OCI-LY1 (cell line): ENCODE results near the gene ARHGEF37.

Source experiments
- H2AFZ ChIP-seq: fragments of 200-600 bp; sonication (generic), shearing (Covaris generic); 2 replicates; pipeline ENCODE4 v1.6.0; 2014; ENCODE audit warnings: antibody characterized with exemption, mild to moderate bottlenecking, low read length
- H3F3A ChIP-seq: fragments of 200-600 bp; sonication (generic), shearing (Covaris generic); 2 replicates; pipeline ENCODE4 v1.6.0; 2014; ENCODE audit warnings: mild to moderate bottlenecking, antibody characterized with exemption, low read length, moderate library complexity; ENCODE audit not compliant: insufficient read depth
- H3K27ac ChIP-seq: fragments of 200-600 bp; sonication (generic); 2 replicates; pipeline ENCODE4 v1.5.1; 2014; ENCODE audit warnings: low read length, mixed run types, mild to moderate bottlenecking, low read depth; ENCODE audit not compliant: poor library complexity, severe bottlenecking
- H3K27me3 ChIP-seq: fragments of 200-600 bp; sonication (generic); 2 replicates; pipeline ENCODE4 v1.6.0; 2014; ENCODE audit warnings: antibody characterized with exemption, mild to moderate bottlenecking, low read length, moderate library complexity; ENCODE audit not compliant: insufficient read depth
- H3K36me3 ChIP-seq: fragments of 200-600 bp; sonication (generic); 2 replicates; pipeline ENCODE4 v1.6.1; 2014; ENCODE audit warnings: mild to moderate bottlenecking, antibody characterized with exemption, low read length, moderate library complexity, mixed read lengths; ENCODE audit not compliant: insufficient read depth
- H3K4me1 ChIP-seq: fragments of 200-600 bp; sonication (generic); 2 replicates; pipeline ENCODE4 v1.5.1; 2014; ENCODE audit warnings: mild to moderate bottlenecking, low read length, moderate library complexity; ENCODE audit not compliant: insufficient read depth, severe bottlenecking
- H3K4me2 ChIP-seq: fragments of 200-600 bp; sonication (generic), shearing (Covaris generic); 2 replicates; pipeline ENCODE4 v1.6.1; 2014; ENCODE audit warnings: low read length
- H3K4me3 ChIP-seq: fragments of 200-600 bp; sonication (generic); 2 replicates; pipeline ENCODE4 v1.5.1; 2014; ENCODE audit warnings: low read length, low read depth, mild to moderate bottlenecking, mixed read lengths; ENCODE audit not compliant: poor library complexity, severe bottlenecking
- H3K79me2 ChIP-seq: fragments of 200-600 bp; shearing (Covaris generic); 2 replicates; pipeline ENCODE4 v1.6.1; 2016; ENCODE audit warnings: mixed run types, low read length, mixed read lengths; ENCODE audit not compliant: insufficient read depth
- H3K9ac ChIP-seq: fragments of 200-600 bp; sonication (generic), shearing (Covaris generic); 2 replicates; pipeline ENCODE4 v1.6.1; 2014; ENCODE audit warnings: mild to moderate bottlenecking, low read length, mixed read lengths
- H3K9me2 ChIP-seq: fragments of 200-600 bp; sonication (generic), shearing (Covaris generic); 2 replicates; pipeline ENCODE4 v1.6.1; 2014; ENCODE audit warnings: low read depth, mild to moderate bottlenecking, low read length, mixed read lengths
- H3K9me3 ChIP-seq: fragments of 200-600 bp; shearing (Covaris generic); 2 replicates; pipeline ENCODE4 v1.6.1; 2014; ENCODE audit warnings: low read length, mixed read lengths
- H4K20me1 ChIP-seq: fragments of 200-600 bp; sonication (generic), shearing (Covaris generic); 2 replicates; pipeline ENCODE4 v1.6.0; 2016; ENCODE audit warnings: mild to moderate bottlenecking, low read length; ENCODE audit not compliant: insufficient read depth
- EZH2 ChIP-seq: fragments of 200-600 bp; sonication (generic), shearing (Covaris generic); IDR thresholded peaks from 2 replicates; pipeline ENCODE4 v1.8.0; 2017; ENCODE audit warnings: borderline replicate concordance, mixed run types, mild to moderate bottlenecking, antibody characterized with exemption, low read length, moderate library complexity, mixed read lengths
- TF ChIP-seq, protein P1 (sequence below): fragments of 200-600 bp; sonication (generic), shearing (Covaris generic); IDR thresholded peaks from 2 replicates; pipeline ENCODE4 v1.5.1; 2017; ENCODE audit warnings: mild to moderate bottlenecking, antibody characterized with exemption, low read length, moderate library complexity, mixed read lengths

ARHGEF37 gene

DNA sequence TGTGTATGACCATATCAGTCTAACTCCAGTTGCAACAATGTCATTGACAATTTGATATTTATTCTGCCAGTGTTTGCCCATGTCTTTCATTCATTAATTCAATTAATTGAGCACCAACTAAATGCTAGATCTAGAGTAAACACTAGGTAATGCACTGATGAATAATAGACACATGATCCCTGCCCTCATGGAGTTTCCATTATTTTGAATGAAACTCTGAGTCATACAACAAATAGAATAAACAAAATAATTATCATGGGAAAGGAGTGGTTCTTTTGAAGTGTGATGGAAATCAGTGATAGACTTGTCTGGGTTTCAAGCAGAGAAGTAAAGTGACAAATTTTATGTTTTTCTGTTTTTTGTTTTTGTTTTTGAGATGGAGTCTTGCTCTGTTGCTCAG is 4.6 kb downstream of the ARHGEF37 start:
- no peak overlapping the region for H2AFZ ChIP-seq
- TF ChIP-seq, protein P1, sequence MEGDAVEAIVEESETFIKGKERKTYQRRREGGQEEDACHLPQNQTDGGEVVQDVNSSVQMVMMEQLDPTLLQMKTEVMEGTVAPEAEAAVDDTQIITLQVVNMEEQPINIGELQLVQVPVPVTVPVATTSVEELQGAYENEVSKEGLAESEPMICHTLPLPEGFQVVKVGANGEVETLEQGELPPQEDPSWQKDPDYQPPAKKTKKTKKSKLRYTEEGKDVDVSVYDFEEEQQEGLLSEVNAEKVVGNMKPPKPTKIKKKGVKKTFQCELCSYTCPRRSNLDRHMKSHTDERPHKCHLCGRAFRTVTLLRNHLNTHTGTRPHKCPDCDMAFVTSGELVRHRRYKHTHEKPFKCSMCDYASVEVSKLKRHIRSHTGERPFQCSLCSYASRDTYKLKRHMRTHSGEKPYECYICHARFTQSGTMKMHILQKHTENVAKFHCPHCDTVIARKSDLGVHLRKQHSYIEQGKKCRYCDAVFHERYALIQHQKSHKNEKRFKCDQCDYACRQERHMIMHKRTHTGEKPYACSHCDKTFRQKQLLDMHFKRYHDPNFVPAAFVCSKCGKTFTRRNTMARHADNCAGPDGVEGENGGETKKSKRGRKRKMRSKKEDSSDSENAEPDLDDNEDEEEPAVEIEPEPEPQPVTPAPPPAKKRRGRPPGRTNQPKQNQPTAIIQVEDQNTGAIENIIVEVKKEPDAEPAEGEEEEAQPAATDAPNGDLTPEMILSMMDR, result no peak
- TF ChIP-seq EZH2, result no peak
- H3K27ac ChIP-seq, result no peak overlapping the region
- H3K9ac ChIP-seq, result no peak overlapping the region
- no peaks in the 10 kb centered on the region for H3K9me3 ChIP-seq
- peaks cover 6% of the 10 kb centered on the region for H3K4me1 ChIP-seq
- no peaks in the 10 kb centered on the region for H3K79me2 ChIP-seq
- no peaks in the 10 kb centered on the region for H3K36me3 ChIP-seq
- H3K9me2 ChIP-seq, result no peaks in the 10 kb centered on the region
- H3K27me3 ChIP-seq, result peaks cover 4% of the 10 kb centered on the region; the same call in 1 of the 2 replicates
- no peaks in the 10 kb centered on the region for H3F3A ChIP-seq
- no peak overlapping the region for H3K4me2 ChIP-seq
- H4K20me1 ChIP-seq, result no peaks in the 10 kb centered on the region
- H3K4me3 ChIP-seq, result no peak overlapping the region

DNA sequence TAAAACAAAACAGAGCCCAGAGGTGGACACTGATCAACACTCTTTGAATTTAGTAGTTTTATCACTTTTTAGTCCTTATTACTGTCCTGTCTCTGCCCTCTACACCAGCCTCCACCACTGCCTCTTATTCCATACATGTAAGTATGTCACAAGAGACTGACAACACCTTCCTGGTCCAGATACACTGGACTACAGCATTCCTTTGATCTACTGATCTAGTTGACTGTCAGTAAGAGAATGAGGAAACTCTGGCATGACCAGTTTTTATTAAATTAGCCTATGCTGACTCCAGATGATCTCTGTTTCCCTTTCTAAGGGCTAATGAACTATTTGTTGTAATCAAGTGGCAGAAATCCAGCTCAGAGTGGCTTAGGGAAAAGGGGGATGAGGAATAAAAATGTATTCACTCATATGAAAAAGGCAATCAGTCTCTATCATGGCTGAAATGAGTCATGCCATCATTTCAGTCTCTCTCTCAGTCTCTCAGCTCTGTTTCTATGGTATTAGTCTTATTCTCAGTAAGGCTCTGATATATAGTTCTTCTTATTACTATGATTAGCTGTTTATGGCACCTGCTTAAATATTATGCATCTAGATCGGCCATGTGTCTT is 5.5 kb downstream of the ARHGEF37 start:
- H3K79me2 ChIP-seq, result no peaks in the 10 kb centered on the region
- H3K27me3 ChIP-seq, result peaks cover 4% of the 10 kb centered on the region; the same call in 1 of the 2 replicates
- no peaks in the 10 kb centered on the region for H3F3A ChIP-seq
- H4K20me1 ChIP-seq, result no peaks in the 10 kb centered on the region
- H3K9me3 ChIP-seq, result no peaks in the 10 kb centered on the region
- H3K4me3 ChIP-seq, result no peak overlapping the region
- no peak overlapping the region for H2AFZ ChIP-seq
- H3K4me2 ChIP-seq, result no peak overlapping the region
- H3K9ac ChIP-seq, result no peak overlapping the region
- no peak overlapping the region for H3K27ac ChIP-seq
- no peaks in the 10 kb centered on the region for H3K36me3 ChIP-seq
- TF ChIP-seq, protein P1, result no peak
- no peak for TF ChIP-seq EZH2
- H3K9me2 ChIP-seq, result no peaks in the 10 kb centered on the region
- no peaks in the 10 kb centered on the region for H3K4me1 ChIP-seq

DNA sequence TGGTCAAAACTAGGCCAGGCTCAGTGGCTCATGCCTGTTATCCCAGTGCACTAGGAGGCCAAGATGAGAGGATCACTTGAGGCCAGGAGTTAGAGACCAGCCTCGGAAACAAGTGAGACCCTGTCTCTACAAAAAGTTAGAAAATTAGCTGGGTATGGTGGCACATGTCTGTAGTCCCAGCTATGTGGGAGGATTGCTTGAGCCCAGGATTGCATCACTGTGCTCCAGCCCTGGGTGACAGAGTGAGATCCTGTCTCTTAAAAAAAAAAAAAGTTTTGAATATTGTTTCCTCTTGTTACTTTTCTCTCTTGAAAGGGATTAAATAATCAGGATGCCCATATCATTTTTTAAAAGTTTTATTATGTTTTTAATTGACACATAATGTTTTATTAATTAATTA is 7.6 kb downstream of the ARHGEF37 start:
- H3K36me3 ChIP-seq, result no peaks in the 10 kb centered on the region
- no peak overlapping the region for H2AFZ ChIP-seq
- no peaks in the 10 kb centered on the region for H4K20me1 ChIP-seq
- H3K9me3 ChIP-seq, result no peaks in the 10 kb centered on the region
- no peak overlapping the region for H3K4me3 ChIP-seq
- H3K27ac ChIP-seq, result no peak overlapping the region
- H3K9ac ChIP-seq, result no peak overlapping the region
- H3K4me1 ChIP-seq, result no peaks in the 10 kb centered on the region
- no peaks in the 10 kb centered on the region for H3K9me2 ChIP-seq
- no peak overlapping the region for H3K4me2 ChIP-seq
- H3K79me2 ChIP-seq, result no peaks in the 10 kb centered on the region
- H3F3A ChIP-seq, result no peaks in the 10 kb centered on the region
- peaks cover 4% of the 10 kb centered on the region; the same call in 1 of the 2 replicates for H3K27me3 ChIP-seq
- TF ChIP-seq, protein P1, result no peak
- no peak for TF ChIP-seq EZH2
